Osteocyte (in vitro differentiated cells): Measurements from ENCODE around the gene SLC39A11. TPM values are rescaled to one million over a fixed set of nuclear protein-coding genes. Genes with fewer than 3 reads are reported as not detected.

ENCODE experiments used
- DNase-seq: peaks from one replicate; pipeline ENCODE4 v3.0.0; 2021; ENCODE audit warnings: mixed read lengths; ENCODE audit not compliant: unreplicated experiment; ENCODE audit errors: extremely low spot score
- H3K27ac Mint-ChIP-seq: one replicate; pipeline ENCODE4 v1.8.0; 2021; ENCODE audit warnings: mild to moderate bottlenecking, mixed read lengths; ENCODE audit not compliant: unreplicated experiment
- H3K27me3 Mint-ChIP-seq: one replicate; pipeline ENCODE4 v1.8.0; 2021; ENCODE audit warnings: mixed read lengths; ENCODE audit not compliant: unreplicated experiment
- H3K36me3 Mint-ChIP-seq: one replicate; pipeline ENCODE4 v1.8.0; 2021; ENCODE audit warnings: mixed read lengths; ENCODE audit not compliant: unreplicated experiment
- H3K4me1 Mint-ChIP-seq: one replicate; pipeline ENCODE4 v1.8.0; 2021; ENCODE audit warnings: mixed read lengths; ENCODE audit not compliant: unreplicated experiment
- H3K4me3 Mint-ChIP-seq: one replicate; pipeline ENCODE4 v1.8.0; 2021; ENCODE audit warnings: mild to moderate bottlenecking, moderate library complexity, mixed read lengths; ENCODE audit not compliant: unreplicated experiment
- H3K9me3 Mint-ChIP-seq: one replicate; pipeline ENCODE4 v1.8.0; 2021; ENCODE audit warnings: mixed read lengths; ENCODE audit not compliant: unreplicated experiment
- CTCF ChIP-seq: fragments of 200-600 bp; sonication (generic); IDR thresholded peaks from 2 replicates; pipeline ENCODE4 v1.5.0; 2021; ENCODE audit warnings: antibody characterized with exemption, mild to moderate bottlenecking, moderate library complexity
- total RNA-seq: library from RNA; stranded (reverse); gene quantifications from 2 replicates; pipeline ENCODE4 v1.2.1, GENCODE V29; 2021

SLC39A11 gene
- total RNA-seq, 1 donor from 2014 or later = 50.2 TPM

- Mint-ChIP-seq H3K36me3 (peaks cover 34% of the 10 kb centered on the region), H3K27me3 (no peaks in the 10 kb centered on the region), H3K27ac (no peak overlapping the region), H3K4me1 (no peaks in the 10 kb centered on the region), H3K9me3 (peaks cover 36% of the 10 kb centered on the region), H3K4me3 (no peak overlapping the region)
- TF ChIP-seq CTCF = no peak
- no peak for DNase-seq
Measured at GRCh38 chr17:72875361-72875760, 217.1 kb downstream of the SLC39A11 start.

- no peak overlapping the region for H3K4me3 Mint-ChIP-seq
- H3K27me3 Mint-ChIP-seq = no peaks in the 10 kb centered on the region
- H3K36me3 Mint-ChIP-seq = peaks cover 16% of the 10 kb centered on the region
- H3K9me3 Mint-ChIP-seq = peaks cover 14% of the 10 kb centered on the region
- no peak for TF ChIP-seq CTCF
- H3K4me1 Mint-ChIP-seq = no peaks in the 10 kb centered on the region
- no peak for DNase-seq
- no peak overlapping the region for H3K27ac Mint-ChIP-seq
Measured at GRCh38 chr17:72872396-72872795, 220.1 kb downstream of the SLC39A11 start.

DNA sequence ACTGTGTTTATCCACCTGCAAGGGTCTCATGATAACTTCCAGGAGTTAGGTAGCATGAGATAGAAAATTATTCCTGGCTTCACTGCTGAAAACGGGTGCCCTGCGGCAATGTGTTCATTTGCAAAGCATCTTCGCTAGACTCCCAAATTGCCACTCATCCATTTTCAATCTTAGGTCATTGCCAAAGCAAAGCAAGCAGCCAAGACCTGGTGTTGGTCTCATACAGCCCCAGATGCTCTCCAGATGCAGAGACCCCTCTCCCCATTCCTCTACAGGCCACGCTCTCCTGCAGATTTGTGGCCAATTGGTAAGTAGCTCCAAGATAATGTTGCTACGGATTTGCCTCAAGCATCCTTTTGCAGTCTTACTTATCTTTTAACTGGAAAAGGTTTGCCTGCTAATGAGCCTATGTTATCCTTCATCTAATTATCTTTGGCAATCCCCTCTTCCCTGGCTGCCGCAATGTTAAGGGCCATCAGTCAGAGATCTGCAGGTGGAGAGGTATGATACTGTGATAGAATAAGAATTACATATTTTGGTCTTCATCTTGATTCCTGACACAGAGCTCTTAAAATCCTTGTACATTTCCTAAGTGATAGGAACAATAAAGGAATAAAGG lies 222.0 kb downstream of the SLC39A11 start:
- Mint-ChIP-seq H3K36me3 (peaks cover 8% of the 10 kb centered on the region), H3K4me1 (no peaks in the 10 kb centered on the region), H3K4me3 (no peak overlapping the region), H3K27ac (no peak overlapping the region), H3K9me3 (no peaks in the 10 kb centered on the region), H3K27me3 (no peaks in the 10 kb centered on the region)
- no peak for TF ChIP-seq CTCF
- DNase-seq = no peak

DNA sequence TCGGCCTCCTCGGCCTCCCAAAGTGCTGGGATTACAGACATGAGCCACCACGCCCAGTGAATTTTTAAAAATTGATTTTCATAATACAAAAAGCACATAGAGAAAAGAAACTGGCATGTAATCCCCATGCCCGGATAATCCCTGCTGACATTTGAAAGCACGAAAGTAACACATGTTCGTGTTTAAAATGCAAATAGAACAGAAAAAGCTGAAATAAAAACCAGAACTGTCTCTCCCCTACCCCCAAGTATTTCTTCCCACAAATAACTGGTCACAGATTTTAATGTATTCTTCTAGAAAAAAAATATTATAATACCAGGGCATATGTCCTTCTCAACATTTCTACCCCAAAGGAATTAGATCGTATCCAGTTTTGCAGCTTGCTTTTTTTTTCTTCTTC lies 222.9 kb downstream of the SLC39A11 start:
- Mint-ChIP-seq H3K27me3 (no peaks in the 10 kb centered on the region), H3K9me3 (no peaks in the 10 kb centered on the region), H3K4me1 (no peaks in the 10 kb centered on the region), H3K4me3 (no peak overlapping the region), H3K27ac (no peak overlapping the region), H3K36me3 (peaks cover 8% of the 10 kb centered on the region)
- TF ChIP-seq CTCF = no peak
- no peak for DNase-seq

GRCh38 chr17:72865954-72866353 lies 226.5 kb downstream of the SLC39A11 start:
- Mint-ChIP-seq H3K27me3 (no peaks in the 10 kb centered on the region), H3K4me3 (no peak overlapping the region), H3K36me3 (no peaks in the 10 kb centered on the region), H3K4me1 (peaks cover 5% of the 10 kb centered on the region), H3K9me3 (no peaks in the 10 kb centered on the region), H3K27ac (no peak overlapping the region)
- TF ChIP-seq CTCF = no peak
- no peak for DNase-seq
